Smooth muscle cell (in vitro differentiated cells): ENCODE measurements around the gene FAM163B. TPM values are rescaled to one million over a fixed set of nuclear protein-coding genes. Genes with fewer than 3 reads are reported as not detected.

Source experiments
- DNase-seq: peaks from one replicate; lab custom pipeline; 2025; ENCODE audit not compliant: unreplicated experiment; lab: John Stamatoyannopoulos, UW
- H2AFZ ChIP-seq: fragments of 200-600 bp; sonication (generic); 2 replicates; pipeline ENCODE4 v1.6.0; 2016; ENCODE audit warnings: antibody characterized with exemption, low read depth, mild to moderate bottlenecking
- H3F3A ChIP-seq: fragments of 200-600 bp; sonication (generic); 2 replicates; pipeline ENCODE4 v1.6.0; 2017; ENCODE audit warnings: antibody characterized with exemption, low read depth
- H3K27ac ChIP-seq: fragments of 200-600 bp; sonication (generic); 2 replicates; pipeline ENCODE4 v1.5.1; 2016; ENCODE audit warnings: low read depth, mild to moderate bottlenecking
- H3K27me3 ChIP-seq: fragments of 200-600 bp; sonication (generic); 2 replicates; pipeline ENCODE4 v1.6.1; 2016; ENCODE audit warnings: low read depth, mild to moderate bottlenecking
- H3K36me3 ChIP-seq: fragments of 200-600 bp; sonication (generic); 2 replicates; pipeline ENCODE4 v1.5.1; 2016; ENCODE audit warnings: low read depth
- H3K4me1 ChIP-seq: fragments of 200-600 bp; sonication (generic); 2 replicates; pipeline ENCODE4 v1.5.1; 2016; ENCODE audit warnings: low read depth
- H3K4me2 ChIP-seq: fragments of 200-600 bp; sonication (generic); 2 replicates; pipeline ENCODE4 v1.6.0; 2016; ENCODE audit warnings: mild to moderate bottlenecking
- H3K4me3 ChIP-seq: fragments of 200-600 bp; sonication (generic); 2 replicates; pipeline ENCODE4 v1.5.1; 2016; ENCODE audit warnings: mild to moderate bottlenecking
- H3K79me2 ChIP-seq: fragments of 200-600 bp; sonication (generic); 2 replicates; pipeline ENCODE4 v1.6.0; 2016; ENCODE audit warnings: low read depth, mild to moderate bottlenecking
- H3K9ac ChIP-seq: fragments of 200-600 bp; sonication (generic); 2 replicates; pipeline ENCODE4 v1.6.0; 2016; ENCODE audit warnings: low read depth
- H3K9me3 ChIP-seq: fragments of 200-600 bp; sonication (generic); replicated peaks from 2 replicates; pipeline ENCODE4 v1.5.1; 2016; ENCODE audit warnings: low read depth
- H4K20me1 ChIP-seq: fragments of 200-600 bp; sonication (generic); 2 replicates; pipeline ENCODE4 v1.6.0; 2016; ENCODE audit warnings: low read depth
- CTCF ChIP-seq: fragments of 200-600 bp; sonication (generic); IDR thresholded peaks from 2 replicates; pipeline ENCODE4 v1.5.1; 2017; ENCODE audit warnings: borderline replicate concordance, mild to moderate bottlenecking, antibody characterized with exemption; ENCODE audit not compliant: insufficient read depth, poor library complexity, severe bottlenecking
- WGBS: methylation state at CpG from one replicate; pipeline ENCODE4 v1.1.7; 2016; ENCODE audit warnings: low lambda C conversion rate; 5-methylcytosine and 5-hydroxymethylcytosine counted together
- polyA plus RNA-seq: library from polyadenylated mRNA; unstranded; fragments of >200 nt; fragmentation: Nextera tagmentation; extraction: Ambion mirVana; gene quantifications from 2 replicates; pipeline ENCODE4 v1.2.1, GENCODE V29; 2016
- total RNA-seq: library from RNA; depleted of rRNA; stranded (reverse); fragments of >200 nt; gene quantifications from 2 replicates; pipeline ENCODE4 v1.2.3, GENCODE V29; 2014

The FAM163B gene
- total and polyA plus RNA-seq, 2 experiments from 2014 or later: 0.49 to 3.4 TPM

- 93% methylated on average over 14 of the region's 54 CpGs for WGBS
- H3F3A ChIP-seq: peaks cover 11% of the 10 kb centered on the region
- no peak overlapping the region for H2AFZ ChIP-seq
- H3K27me3 ChIP-seq: no peaks in the 10 kb centered on the region
- H3K4me2 ChIP-seq: peak overlapping the region; percentile 77
- H3K4me1 ChIP-seq: peaks cover 18% of the 10 kb centered on the region
- no peaks in the 10 kb centered on the region for H3K9me3 ChIP-seq
- no peaks in the 10 kb centered on the region for H4K20me1 ChIP-seq
- DNase-seq: no peak
- no peak for TF ChIP-seq CTCF
- H3K79me2 ChIP-seq: no peaks in the 10 kb centered on the region
- H3K36me3 ChIP-seq: no peaks in the 10 kb centered on the region
- no peak overlapping the region for H3K4me3 ChIP-seq
- H3K9ac ChIP-seq: no peak overlapping the region
- H3K27ac ChIP-seq: no peak overlapping the region
Measured at GRCh38 chr9:133562611-133563290, 46.4 kb downstream of the FAM163B start.

DNA sequence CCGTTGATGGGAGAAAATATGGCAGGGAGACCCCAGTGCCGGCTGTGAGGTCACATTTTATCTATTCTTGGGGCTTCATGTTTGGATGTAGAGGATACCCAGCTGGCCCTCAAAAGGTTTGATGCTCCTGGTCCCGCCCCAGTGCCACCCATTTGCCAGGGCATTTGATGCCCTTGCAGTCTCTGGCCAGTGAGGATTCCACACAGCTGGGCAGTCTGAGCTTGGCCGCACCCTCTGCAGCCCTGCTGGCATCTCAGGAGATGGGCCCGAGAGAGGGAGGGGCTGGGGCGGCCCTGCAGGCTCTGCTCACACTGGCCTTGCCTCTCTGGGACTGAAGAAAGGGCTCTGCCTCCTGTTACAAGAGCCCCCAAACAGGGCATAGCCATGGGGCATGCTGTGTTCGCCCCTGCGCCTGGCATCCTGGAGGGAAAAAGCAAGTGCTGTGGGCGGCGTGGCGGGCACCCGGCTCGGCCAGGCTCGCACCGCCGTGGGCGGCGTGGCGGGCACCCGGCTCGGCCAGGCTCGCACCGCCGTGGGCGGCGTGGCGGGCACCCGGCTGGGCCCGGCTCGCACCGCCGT, 47.1 kb downstream of the FAM163B start:
- Histone ChIP-seq H3K36me3 (no peaks in the 10 kb centered on the region), H3K4me2 (no peak overlapping the region), H3F3A (peaks cover 11% of the 10 kb centered on the region), H3K9me3 (no peaks in the 10 kb centered on the region), H3K4me1 (peaks cover 21% of the 10 kb centered on the region), H3K4me3 (no peak overlapping the region), H3K27me3 (no peaks in the 10 kb centered on the region), H2AFZ (no peak overlapping the region), H3K9ac (no peak overlapping the region), H4K20me1 (no peaks in the 10 kb centered on the region), H3K79me2 (no peaks in the 10 kb centered on the region), H3K27ac (no peak overlapping the region)
- WGBS: 95% methylated on average over 18 of the region's 32 CpGs
- no peak for DNase-seq
- TF ChIP-seq CTCF: no peak

GRCh38 chr9:133560944-133561343, 48.2 kb downstream of the FAM163B start:
- Histone ChIP-seq H3K4me2 (no peak overlapping the region), H3K27me3 (no peaks in the 10 kb centered on the region), H3K27ac (no peak overlapping the region), H3F3A (peaks cover 11% of the 10 kb centered on the region), H3K9me3 (no peaks in the 10 kb centered on the region), H3K79me2 (no peaks in the 10 kb centered on the region), H3K36me3 (no peaks in the 10 kb centered on the region), H4K20me1 (no peaks in the 10 kb centered on the region), H2AFZ (no peak overlapping the region), H3K4me3 (no peak overlapping the region), H3K4me1 (peaks cover 21% of the 10 kb centered on the region), H3K9ac (no peak overlapping the region)
- WGBS: 97% methylated on average over 22 of the region's 22 CpGs
- TF ChIP-seq CTCF: no peak
- DNase-seq: no peak

GRCh38 chr9:133560311-133560710, 48.9 kb downstream of the FAM163B start:
- Histone ChIP-seq H3K36me3 (no peaks in the 10 kb centered on the region), H3K4me2 (no peak overlapping the region), H4K20me1 (no peaks in the 10 kb centered on the region), H3K79me2 (no peaks in the 10 kb centered on the region), H3K27me3 (no peaks in the 10 kb centered on the region), H3F3A (peaks cover 11% of the 10 kb centered on the region), H3K27ac (peak overlapping the region; percentile 86), H3K9ac (no peak overlapping the region), H3K4me3 (no peak overlapping the region), H2AFZ (no peak overlapping the region), H3K4me1 (peaks cover 21% of the 10 kb centered on the region), H3K9me3 (no peaks in the 10 kb centered on the region)
- no peak for TF ChIP-seq CTCF
- DNase-seq: no peak
- 95% methylated on average over 15 of the region's 15 CpGs for WGBS
